ENCODE results near the gene ATXN10. TPM values are rescaled to one million over a fixed set of nuclear protein-coding genes. Genes with fewer than 3 reads are reported as not detected.

Gene ATXN10
- total RNA-seq, 2 experiments from 2014 or later = 87.1 to 101 TPM

GRCh38 chr22:45878051-45878781 lies 206.6 kb downstream of the ATXN10 start:
- ChIA-PET CTCF (interaction anchor here (0.6 kb wide), 1 partner anchor 15 kb away, joined by 3 read pairs; no protein-coding TSS in a partner anchor), POLR2A (interaction anchor here (0.6 kb wide), 1 partner anchor 210 kb away, joined by 4 read pairs; no protein-coding TSS in a partner anchor)
- ATAC-seq (no peak), DNase-seq (no peak)
- Mint-ChIP-seq H3K4me3 (no peak overlapping the region), H3K27me3 (peaks cover 18% of the 10 kb centered on the region), H3K27ac (no peak overlapping the region), H3K4me1 (no peaks in the 10 kb centered on the region), H3K36me3 (ENCODE audit: low read depth) (no peaks in the 10 kb centered on the region), H3K9me3 (ENCODE audit: low read depth) (peaks cover 2% of the 10 kb centered on the region)
- intact Hi-C loops (cut with DNase I, micrococcal nuclease) = no loop called here

DNA sequence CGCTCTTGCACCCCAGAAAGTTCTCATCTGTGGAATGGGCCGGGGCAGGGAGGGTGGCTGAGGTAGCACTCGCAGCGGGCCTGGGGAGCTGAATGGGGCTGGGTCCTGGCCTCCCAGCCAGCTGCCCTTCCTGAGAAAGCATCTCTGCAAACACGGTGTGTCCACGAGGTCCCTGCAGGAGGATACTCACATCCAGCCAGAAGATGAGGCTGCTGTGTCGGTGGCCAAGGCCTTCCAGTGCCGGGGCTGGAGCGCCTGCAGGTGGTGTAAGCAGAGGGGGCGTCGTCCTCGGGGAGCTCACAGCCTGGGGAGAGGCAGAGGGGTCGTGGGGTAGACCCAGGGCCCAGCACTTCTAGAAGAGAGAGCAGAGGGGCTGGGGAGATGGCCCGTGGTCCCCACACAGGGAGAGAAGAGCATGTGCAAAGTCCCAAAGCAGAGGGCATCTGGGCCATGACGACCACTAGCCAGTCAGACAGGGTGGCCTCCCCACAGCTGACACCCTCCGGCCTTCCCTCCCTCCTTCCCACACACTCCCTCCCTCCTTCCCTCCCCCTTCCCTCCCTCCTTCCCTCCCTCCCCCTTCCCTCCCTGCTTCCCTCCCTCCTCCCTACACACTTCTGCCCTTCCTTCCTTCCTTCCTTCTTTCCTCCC lies 207.4 kb downstream of the ATXN10 start:
- H3K36me3 Mint-ChIP-seq (ENCODE audit: low read depth) = no peaks in the 10 kb centered on the region
- ChIA-PET CTCF (no interaction called here), POLR2A (no interaction called here)
- DNase-seq (no peak), ATAC-seq (no peak)
- no peaks in the 10 kb centered on the region for H3K9me3 Mint-ChIP-seq (ENCODE audit: low read depth)
- peaks cover 19% of the 10 kb centered on the region for H3K27me3 Mint-ChIP-seq
- H3K27ac Mint-ChIP-seq = no peak overlapping the region
- H3K4me1 Mint-ChIP-seq = no peaks in the 10 kb centered on the region
- intact Hi-C loops (cut with DNase I, micrococcal nuclease) = no loop called here
- H3K4me3 Mint-ChIP-seq = no peak overlapping the region

- peaks cover 19% of the 10 kb centered on the region for H3K27me3 Mint-ChIP-seq
- no peak overlapping the region for H3K27ac Mint-ChIP-seq
- no peak for ATAC-seq
- ChIA-PET POLR2A (no interaction called here), CTCF (no interaction called here)
- intact Hi-C loops (cut with DNase I, micrococcal nuclease) = no loop called here
- H3K36me3 Mint-ChIP-seq (ENCODE audit: low read depth) = no peaks in the 10 kb centered on the region
- no peak for DNase-seq
- no peaks in the 10 kb centered on the region for H3K4me1 Mint-ChIP-seq
- no peaks in the 10 kb centered on the region for H3K9me3 Mint-ChIP-seq (ENCODE audit: low read depth)
- no peak overlapping the region for H3K4me3 Mint-ChIP-seq
Observed at GRCh38 chr22:45879552-45879949, 207.9 kb downstream of the ATXN10 start.

- intact Hi-C loops (cut with DNase I, micrococcal nuclease) = no loop called here
- ATAC-seq (no peak), DNase-seq (peak; percentile 1)
- Mint-ChIP-seq H3K27me3 (peaks cover 18% of the 10 kb centered on the region), H3K36me3 (ENCODE audit: low read depth) (no peaks in the 10 kb centered on the region), H3K9me3 (ENCODE audit: low read depth) (no peaks in the 10 kb centered on the region), H3K4me3 (no peak overlapping the region), H3K27ac (no peak overlapping the region), H3K4me1 (no peaks in the 10 kb centered on the region)
- POLR2A ChIA-PET = no interaction called here
- CTCF ChIA-PET = no interaction called here
Observed at GRCh38 chr22:45880091-45880715, 208.6 kb downstream of the ATXN10 start.

DNA sequence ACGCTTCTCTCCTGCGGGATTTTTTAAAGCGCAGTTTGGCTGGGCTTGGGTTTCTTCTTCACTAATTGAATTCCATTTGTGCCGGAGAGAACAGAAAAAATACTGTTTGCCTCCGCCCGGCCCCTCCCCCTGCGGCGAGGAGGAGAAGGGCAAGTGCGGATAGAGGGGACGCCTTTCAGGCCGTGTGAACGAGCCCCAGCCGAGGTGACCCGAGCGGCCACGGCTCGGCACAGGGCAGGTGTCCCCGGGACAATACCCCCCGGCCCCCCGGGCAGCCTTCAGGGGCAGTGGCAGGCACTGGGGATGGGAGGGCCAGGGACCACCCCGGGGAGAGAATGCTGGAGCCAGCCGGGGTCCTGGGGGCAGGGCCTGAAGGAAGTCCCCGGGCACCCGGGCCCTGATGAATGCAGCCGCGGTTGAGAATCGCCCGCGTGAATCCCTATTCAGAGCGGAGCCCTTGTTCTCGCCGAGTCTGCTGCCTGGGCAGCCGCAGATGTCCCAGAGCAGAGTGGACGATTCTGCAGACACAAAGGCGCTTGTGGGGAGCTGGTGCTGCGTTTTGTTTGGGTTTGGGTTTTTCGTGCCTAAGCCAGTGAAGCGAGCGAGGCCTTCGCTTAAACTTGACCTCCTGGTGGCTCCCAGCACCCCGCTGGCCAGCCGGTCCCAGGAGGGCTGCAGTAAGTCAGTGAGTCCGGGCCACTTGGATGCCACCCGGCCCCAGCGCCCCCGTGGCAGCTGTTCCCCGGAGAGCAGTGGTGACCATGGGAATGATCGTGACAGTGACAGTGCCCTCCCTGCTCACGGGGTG lies 209.3 kb downstream of the ATXN10 start:
- CTCF ChIA-PET = no interaction called here
- ATAC-seq (no peak), DNase-seq (peak; percentile 3)
- H3K4me1 Mint-ChIP-seq = no peaks in the 10 kb centered on the region
- H3K36me3 Mint-ChIP-seq (ENCODE audit: low read depth) = no peaks in the 10 kb centered on the region
- no peaks in the 10 kb centered on the region for H3K9me3 Mint-ChIP-seq (ENCODE audit: low read depth)
- no peak overlapping the region for H3K27ac Mint-ChIP-seq
- peaks cover 17% of the 10 kb centered on the region for H3K27me3 Mint-ChIP-seq
- no peak overlapping the region for H3K4me3 Mint-ChIP-seq
- intact Hi-C loops (cut with DNase I, micrococcal nuclease) = no loop called here
- POLR2A ChIA-PET = no interaction called here

GRCh38 chr22:45881524-45881875 lies 209.9 kb downstream of the ATXN10 start:
- DNase-seq (peak; percentile 2), ATAC-seq (no peak)
- POLR2A ChIA-PET = no interaction called here
- no peak overlapping the region for H3K4me3 Mint-ChIP-seq
- no peaks in the 10 kb centered on the region for H3K4me1 Mint-ChIP-seq
- H3K9me3 Mint-ChIP-seq (ENCODE audit: low read depth) = no peaks in the 10 kb centered on the region
- no peak overlapping the region for H3K27ac Mint-ChIP-seq
- intact Hi-C loops (cut with DNase I, micrococcal nuclease) = no loop called here
- no peaks in the 10 kb centered on the region for H3K36me3 Mint-ChIP-seq (ENCODE audit: low read depth)
- peaks cover 18% of the 10 kb centered on the region for H3K27me3 Mint-ChIP-seq
- CTCF ChIA-PET = no interaction called here

- POLR2A ChIA-PET = no interaction called here
- CTCF ChIA-PET = interaction anchor here (1.1 kb wide), 1 partner anchor 20 kb away, joined by 3 read pairs; no protein-coding TSS in a partner anchor
- no peaks in the 10 kb centered on the region for H3K4me1 Mint-ChIP-seq
Observed at GRCh38 chr22:45882881-45883810, 211.5 kb downstream of the ATXN10 start.

GRCh38 chr22:45883811-45884170 lies 212.2 kb downstream of the ATXN10 start:
- POLR2A ChIA-PET = no interaction called here
- Mint-ChIP-seq H3K4me3 (no peak overlapping the region), H3K9me3 (ENCODE audit: low read depth) (no peaks in the 10 kb centered on the region), H3K36me3 (ENCODE audit: low read depth) (no peaks in the 10 kb centered on the region), H3K4me1 (no peaks in the 10 kb centered on the region), H3K27me3 (peaks cover 23% of the 10 kb centered on the region), H3K27ac (no peak overlapping the region)
- intact Hi-C loops (cut with DNase I, micrococcal nuclease) = no loop called here
- DNase-seq = peak; percentile 0
- CTCF ChIA-PET = interaction anchor here (0.6 to 1.1 kb wide), 3 partner anchors 11 to 69 kb away, joined by 3 read pairs; no protein-coding TSS in a partner anchor
- ATAC-seq = no peak

More at GRCh38 chr22:45882881-45883810, 211.5 kb downstream of the ATXN10 start:
- no peak for ATAC-seq
- Mint-ChIP-seq H3K27me3 (peaks cover 24% of the 10 kb centered on the region), H3K36me3 (ENCODE audit: low read depth) (no peaks in the 10 kb centered on the region), H3K4me3 (no peak overlapping the region), H3K27ac (no peak overlapping the region), H3K9me3 (ENCODE audit: low read depth) (no peaks in the 10 kb centered on the region)
- DNase-seq = peak; percentile 1
- intact Hi-C loops (cut with DNase I, micrococcal nuclease) = no loop called here

- peak; percentile 3 for DNase-seq
Observed at GRCh38 chr22:45884201-45885062, 212.8 kb downstream of the ATXN10 start.

DNA sequence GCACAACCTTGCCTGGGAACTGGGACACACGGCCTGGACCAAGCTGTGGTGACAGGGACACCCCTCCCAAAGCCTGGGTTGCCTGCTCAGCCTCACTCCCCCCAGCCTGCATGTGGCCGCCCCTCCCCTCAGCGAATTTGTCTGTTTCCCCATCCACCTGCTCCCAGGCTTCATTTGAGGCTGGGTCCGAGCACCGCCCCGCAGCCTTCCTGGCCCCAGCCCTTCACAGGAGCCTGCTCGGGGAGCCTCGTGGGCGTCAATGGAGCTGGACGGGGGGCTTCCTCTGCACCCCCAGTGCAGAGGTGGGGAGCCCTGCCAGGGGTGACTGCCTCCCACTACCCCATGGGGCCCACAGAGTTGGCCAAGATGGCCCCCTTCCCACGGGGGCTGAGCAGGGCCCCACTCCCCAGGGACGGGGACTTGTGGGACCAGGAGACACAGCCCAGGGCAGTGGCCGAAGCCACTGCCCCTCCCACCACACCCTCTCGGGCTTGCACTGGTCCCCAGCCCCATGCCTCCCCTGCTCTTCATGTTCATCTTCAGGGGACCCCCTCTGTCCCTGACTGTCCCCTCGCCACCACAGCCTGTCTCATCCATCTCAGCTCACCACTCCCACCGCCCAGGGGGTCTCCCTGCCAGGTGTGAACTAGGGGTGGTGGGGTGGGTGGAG lies 213.7 kb downstream of the ATXN10 start:
- CTCF ChIA-PET = no interaction called here
- H3K27ac Mint-ChIP-seq = no peak overlapping the region

More at GRCh38 chr22:45884201-45885062, 212.8 kb downstream of the ATXN10 start:
- no peaks in the 10 kb centered on the region for H3K4me1 Mint-ChIP-seq
- intact Hi-C loops (cut with DNase I, micrococcal nuclease) = no loop called here
- H3K27ac Mint-ChIP-seq = no peak overlapping the region
- no peaks in the 10 kb centered on the region for H3K9me3 Mint-ChIP-seq (ENCODE audit: low read depth)
- H3K27me3 Mint-ChIP-seq = peaks cover 23% of the 10 kb centered on the region
- ATAC-seq = no peak
- no peaks in the 10 kb centered on the region for H3K36me3 Mint-ChIP-seq (ENCODE audit: low read depth)
- ChIA-PET CTCF (interaction anchor here (0.6 to 1.1 kb wide), 3 partner anchors 10 to 69 kb away, joined by 3 read pairs; no protein-coding TSS in a partner anchor), POLR2A (no interaction called here)
- no peak overlapping the region for H3K4me3 Mint-ChIP-seq

More for the DNA sequence above, 213.7 kb downstream of the ATXN10 start:
- Mint-ChIP-seq H3K27me3 (peaks cover 17% of the 10 kb centered on the region), H3K4me1 (no peaks in the 10 kb centered on the region), H3K36me3 (ENCODE audit: low read depth) (no peaks in the 10 kb centered on the region), H3K9me3 (ENCODE audit: low read depth) (no peaks in the 10 kb centered on the region), H3K4me3 (no peak overlapping the region)
- intact Hi-C loops (cut with DNase I, micrococcal nuclease) = no loop called here
- ATAC-seq (no peak), DNase-seq (peak; percentile 1)
- POLR2A ChIA-PET = no interaction called here

Data from activated CD4-positive, alpha-beta T cell treated with anti-CD3 and anti-CD28 coated beads for 36 hours (primary cell).